Adrenal gland (tissue), 12 donors: ENCODE results near the gene TUBA8. TPM values are rescaled to one million over a fixed set of nuclear protein-coding genes. Genes with fewer than 3 reads are reported as not detected.
"Not testable (repeated sequence)": the region's sequence is repeated elsewhere in the genome, so short reads cannot be mapped to it uniquely, and the experiment has no call there.

ENCODE experiments used
- DNase-seq, 7 donors: peaks; one replicate each; pipeline ENCODE4 v3.0.0-alpha.2; 2019 to 2020
- H3K27ac ChIP-seq, 5 donors: fragments of 200-600 bp; sonication (generic) in 4 of 5; 1 replicate in 3 of 5; 2 replicates in 2 of 5; pipeline versions ENCODE4 v1.5.1 to v1.8.0; 2016 to 2020; ENCODE audit warnings: mild to moderate bottlenecking in 1 of 5
- H3K27me3 ChIP-seq: fragments of 200-600 bp; 2 replicates; pipeline ENCODE4 v1.8.0; 2021
- H3K36me3 ChIP-seq, 2 donors: fragments of 200-600 bp; replicated peaks in 1 of 2; 1 replicate in 1 of 2; 2 replicates in 1 of 2; pipeline versions ENCODE4 v1.5.1 to v1.8.0; 2018 to 2022
- H3K4me1 ChIP-seq, 2 donors: fragments of 200-600 bp; replicated peaks in 1 of 2; 1 replicate in 1 of 2; 2 replicates in 1 of 2; pipeline versions ENCODE4 v1.5.1 to v1.8.0; 2018 to 2021
- H3K4me3 ChIP-seq, 4 donors: fragments of 200-600 bp; sonication (generic) in 3 of 4; one replicate each; pipeline ENCODE4 v1.5.1; 2016 to 2018
- H3K9me3 ChIP-seq, 3 donors: fragments of 200-600 bp; sonication (generic) in 1 of 3; replicated peaks in 1 of 3; 1 replicate in 2 of 3; 2 replicates in 1 of 3; pipeline versions ENCODE4 v1.5.1 to v1.8.0; 2016 to 2021
- WGBS, 4 donors: extraction: QIAGEN DNeasy Blood & Tissue Kit in 2 of 4; methylation state at CpG; one replicate each; pipeline versions ENCODE4 v1.1.5 to v1.1.7; 2013 to 2017; 5-methylcytosine and 5-hydroxymethylcytosine counted together
- intact Hi-C, 2 donors: fragments of 100-400 bp; cut with DNase I; formaldehyde crosslinking; loops; one replicate each; pipeline versions ENCODE4 v1.14.1 to v1.15.0; 2022 to 2023
- polyA plus RNA-seq, 3 donors: library from polyadenylated mRNA; stranded (reverse); fragments of 200-250 nt in 2 of 3; fragments of 350-450 nt in 1 of 3; fragmentation: Illumina TruSeq in 1 of 3; extraction: RNeasy Lipid Tissue Mini Kit (QIAGEN cat#74804) in 1 of 3; gene quantifications; one replicate each; pipeline ENCODE4 v1.2.3, GENCODE V29; 2013 to 2014
- small RNA-seq, 2 donors: library from RNA; depleted of rRNA; stranded (forward); fragments of <200 nt; gene quantifications; one replicate each; pipeline ENCODE3, GENCODE V24; 2016
- total RNA-seq, 9 donors: library from RNA; depleted of rRNA in 4 of 9; stranded (reverse); fragments of >200 nt in 4 of 9; fragments of 120-200 nt in 1 of 9; fragmentation: NEBNext Ultra II Directional in 1 of 9; extraction: Animal tissue kit (Norgen Biotek cat#: 25700) in 1 of 9; gene quantifications; one replicate each; pipeline versions ENCODE4 v1.1.0 to v1.2.4, GENCODE V29; 2013 to 2023
- donor health status: healthy with polysubstance abuse.
- donor health status: Bipolar disorder and iron deficiency.
- donor health status: DM: yes; HTN: yes; CAD: no.
- donor health status: DM: no; HTN: no; CAD: no.
- donor health status: DM: no; HTN: no; CAD: no.
- donor health status: DM: yes; HTN: yes; CAD: no.

Gene TUBA8
- total and polyA plus RNA-seq, 12 donors = 0.65 to 4.3 (median 1.8) TPM

DNA sequence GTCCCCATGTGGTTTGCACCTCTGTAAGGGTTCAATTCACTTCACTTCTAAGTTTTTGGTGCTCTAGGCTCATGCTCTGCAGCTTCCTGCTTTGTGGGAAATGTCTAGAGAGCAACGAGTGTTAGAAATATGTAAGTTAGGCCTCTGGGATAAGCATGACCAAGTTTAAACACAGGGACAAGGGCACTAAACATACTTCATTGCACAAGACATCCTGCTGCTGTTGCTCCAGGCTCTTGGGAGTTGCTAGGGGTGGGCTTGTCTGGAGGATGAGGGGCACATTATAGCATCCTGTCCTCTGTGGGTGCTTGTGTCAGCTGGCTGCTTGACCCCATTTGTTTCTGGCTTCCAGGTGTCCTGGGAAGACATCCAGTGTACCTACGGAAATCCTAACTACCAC lies 62.8 kb downstream of the TUBA8 start:
- DNase-seq, intact Hi-C loops, H3K4me1 ChIP-seq, H3K9me3 ChIP-seq, H3K4me3 ChIP-seq, H3K36me3 ChIP-seq, H3K27me3 ChIP-seq, H3K27ac ChIP-seq: not testable (repeated sequence)
- WGBS, 4 donors = 64 to 86% (median 74%) methylated on average over 1 of the region's 2 CpGs

Small RNA genes within 50 kb of the gene (small RNA-seq; reads per million reads assigned to genes)
- 0 reads per million in 2 donors for gene AC016027.5

Other genes starting within 250 kb of the TUBA8 start
- gene MICAL3, start 86.2 kb upstream of the TUBA8 start, total RNA-seq = 10 to 100 TPM; 24.8 to 82.6 (median 42.9) TPM
- gene MICAL3, start 86.2 kb upstream of the TUBA8 start, polyA plus RNA-seq = 10 to 100 TPM; 10.9 to 36.0 (median 17.1) TPM
- 10 to 100 TPM; 15.7 to 57.8 (median 40.9) TPM for gene PEX26, start 32.8 kb upstream of the TUBA8 start, total RNA-seq
- gene PEX26, start 32.8 kb upstream of the TUBA8 start, polyA plus RNA-seq = 10 to 100 TPM in 2 of 3 donors, 1 to 10 TPM in 1; 8.4 to 23.9 (median 15.8) TPM
- 10 to 100 TPM in 1 of 9 donors, 1 to 10 TPM in 8; 5.1 to 10.7 (median 6.7) TPM for gene USP18, start 39.4 kb downstream of the TUBA8 start, total RNA-seq
- gene USP18, start 39.4 kb downstream of the TUBA8 start, polyA plus RNA-seq = 1 to 10 TPM; 5.4 to 7.7 (median 5.6) TPM